GM23248 (cell line): ENCODE measurements around the gene SART3. TPM values are rescaled to one million over a fixed set of nuclear protein-coding genes. Genes with fewer than 3 reads are reported as not detected.

Experiments used
- DNase-seq: peaks from one replicate; pipeline ENCODE4 v3.0.0-alpha.2; 2015
- H2AFZ ChIP-seq: fragments of 200-600 bp; sonication (generic); 2 replicates; pipeline ENCODE4 v1.6.1; 2016; ENCODE audit warnings: antibody characterized with exemption
- H3F3A ChIP-seq: fragments of 200-600 bp; sonication (generic); 2 replicates; pipeline ENCODE4 v1.6.1; 2016; ENCODE audit warnings: mild to moderate bottlenecking, antibody characterized with exemption, mixed run types; ENCODE audit not compliant: insufficient read depth
- H3K27ac ChIP-seq: fragments of 200-600 bp; sonication (generic); 2 replicates; pipeline ENCODE4 v1.5.1; 2016; ENCODE audit warnings: mild to moderate bottlenecking
- H3K27me3 ChIP-seq: fragments of 200-600 bp; sonication (generic); replicated peaks from 2 replicates; pipeline ENCODE4 v1.6.1; 2016; ENCODE audit warnings: mild to moderate bottlenecking; ENCODE audit not compliant: insufficient read depth
- H3K36me3 ChIP-seq: fragments of 200-600 bp; sonication (generic); 2 replicates; pipeline ENCODE4 v1.6.1; 2016; ENCODE audit warnings: low read depth, mild to moderate bottlenecking
- H3K4me1 ChIP-seq: fragments of 200-600 bp; sonication (generic); 2 replicates; pipeline ENCODE4 v1.6.1; 2016; ENCODE audit warnings: mild to moderate bottlenecking; ENCODE audit not compliant: insufficient read depth
- H3K4me2 ChIP-seq: fragments of 200-600 bp; sonication (generic); one replicate; pipeline ENCODE4 v1.6.1; 2016; ENCODE audit warnings: mild to moderate bottlenecking; ENCODE audit not compliant: unreplicated experiment
- H3K4me3 ChIP-seq: fragments of 200-600 bp; sonication (generic); 2 replicates; pipeline ENCODE4 v1.5.1; 2016; ENCODE audit warnings: mild to moderate bottlenecking
- H3K79me2 ChIP-seq: fragments of 200-600 bp; sonication (generic); 2 replicates; pipeline ENCODE4 v1.6.1; 2016; ENCODE audit warnings: mild to moderate bottlenecking; ENCODE audit not compliant: insufficient read depth
- H3K9ac ChIP-seq: fragments of 200-600 bp; sonication (generic); 2 replicates; pipeline ENCODE4 v1.6.1; 2016; ENCODE audit warnings: mild to moderate bottlenecking
- H3K9me2 ChIP-seq: fragments of 200-600 bp; sonication (generic); 2 replicates; pipeline ENCODE4 v1.6.1; 2016; ENCODE audit warnings: mixed run types, mild to moderate bottlenecking, moderate library complexity; ENCODE audit not compliant: insufficient read depth
- H3K9me3 ChIP-seq: fragments of 200-600 bp; sonication (generic); one replicate; pipeline ENCODE4 v1.6.1; 2017; ENCODE audit warnings: low read depth
- H4K20me1 ChIP-seq: fragments of 200-600 bp; sonication (generic); 2 replicates; pipeline ENCODE4 v1.6.0; 2016; ENCODE audit not compliant: insufficient read depth
- EZH2 ChIP-seq: fragments of 200-600 bp; sonication (generic); IDR thresholded peaks from 2 replicates; pipeline ENCODE4 v1.6.1; 2018; ENCODE audit warnings: antibody characterized with exemption, mild to moderate bottlenecking; ENCODE audit not compliant: insufficient read depth, poor library complexity, severe bottlenecking
- EZH2phosphoT487 ChIP-seq: fragments of 200-600 bp; sonication (generic); IDR thresholded peaks from 2 replicates; pipeline ENCODE4 v1.6.1; 2018; ENCODE audit warnings: antibody characterized with exemption, moderate library complexity, mild to moderate bottlenecking, low read depth; ENCODE audit not compliant: insufficient read depth
- WGBS, 2 experiments: methylation state at CpG; one replicate each; pipeline ENCODE4 v1.1.6; 2015 to 2017; ENCODE audit warnings: low lambda C conversion rate in 2 of 2, low coverage in 1 of 2; ENCODE audit errors: missing lambda C conversion rate in 2 of 2; 5-methylcytosine and 5-hydroxymethylcytosine counted together
- in situ Hi-C: fragments of 300-500 bp; cut with MboI; formaldehyde crosslinking; loops from 2 replicates; pipeline ENCODE4 v1.15.0; 2020
- polyA plus RNA-seq: library from polyadenylated mRNA; unstranded; fragments of >200 nt; fragmentation: Nextera tagmentation; extraction: Ambion mirVana; gene quantifications from 2 replicates; pipeline ENCODE4 v1.2.1, GENCODE V29; 2016
- total RNA-seq: library from RNA; depleted of rRNA; stranded (reverse); fragments of >200 nt; shearing (Covaris generic); gene quantifications from 2 replicates; pipeline ENCODE4 v1.2.3, GENCODE V29; 2014

SART3 gene
- total and polyA plus RNA-seq, 2 experiments from 2014 or later: 20.5 to 29.7 TPM

DNA sequence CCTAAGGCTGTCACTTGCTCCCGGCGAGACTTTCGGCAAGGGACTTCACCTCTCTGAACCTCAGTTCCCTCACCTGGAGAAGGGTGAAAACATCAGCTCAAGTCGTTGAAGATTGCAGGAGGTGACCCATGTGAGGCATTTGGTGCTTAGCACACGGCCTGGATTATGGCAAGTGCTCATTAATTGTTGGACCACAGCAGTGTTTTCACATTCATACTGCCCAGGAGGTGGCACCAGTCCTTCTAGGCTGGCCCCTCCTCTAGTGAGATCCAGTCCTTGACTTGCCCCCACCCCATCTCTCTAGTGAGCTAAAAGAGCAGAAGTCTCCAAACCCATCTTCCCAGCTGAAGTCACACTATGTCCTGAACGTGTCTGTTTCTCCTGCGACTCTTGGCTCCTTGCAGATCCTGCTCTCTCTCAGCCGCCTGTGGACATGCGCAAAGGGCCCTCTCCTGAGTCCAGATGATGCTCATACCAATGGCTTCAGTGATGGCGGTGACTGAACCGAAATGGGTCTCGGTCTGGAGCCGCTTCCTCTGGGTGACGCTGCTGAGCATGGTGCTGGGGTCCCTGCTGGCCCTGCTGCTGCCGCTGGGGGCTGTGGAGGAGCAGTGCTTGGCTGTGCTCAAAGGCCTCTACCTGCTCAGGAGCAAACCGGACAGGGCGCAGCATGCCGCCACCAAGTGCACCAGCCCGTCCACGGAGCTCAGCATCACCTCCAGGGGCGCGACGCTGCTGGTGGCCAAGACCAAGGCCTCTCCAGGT lies 44.3 kb downstream of the SART3 start:
- Histone ChIP-seq H3K9me3 (no peaks in the 10 kb centered on the region), H2AFZ (no peak overlapping the region), H3K4me3 (no peak overlapping the region), H3K36me3 (peaks cover 12% of the 10 kb centered on the region), H3K9ac (no peak overlapping the region), H3K79me2 (peaks cover 8% of the 10 kb centered on the region; the same call in 1 of the 2 replicates), H3K9me2 (no peaks in the 10 kb centered on the region), H3K27ac (no peak overlapping the region), H3K27me3 (no peaks in the 10 kb centered on the region), H3K4me1 (peaks cover 18% of the 10 kb centered on the region), H3F3A (peaks cover 7% of the 10 kb centered on the region; the same call in 1 of the 2 replicates), H4K20me1 (no peaks in the 10 kb centered on the region; the same call in 1 of the 2 replicates), H3K4me2 (no peak overlapping the region)
- no peak for TF ChIP-seq EZH2
- TF ChIP-seq EZH2phosphoT487: no peak
- in situ Hi-C loops: no loop called here
- WGBS, 2 experiments: 73% methylated on average over 23 of the region's 23 CpGs
- peak; percentile 43 for DNase-seq

DNA sequence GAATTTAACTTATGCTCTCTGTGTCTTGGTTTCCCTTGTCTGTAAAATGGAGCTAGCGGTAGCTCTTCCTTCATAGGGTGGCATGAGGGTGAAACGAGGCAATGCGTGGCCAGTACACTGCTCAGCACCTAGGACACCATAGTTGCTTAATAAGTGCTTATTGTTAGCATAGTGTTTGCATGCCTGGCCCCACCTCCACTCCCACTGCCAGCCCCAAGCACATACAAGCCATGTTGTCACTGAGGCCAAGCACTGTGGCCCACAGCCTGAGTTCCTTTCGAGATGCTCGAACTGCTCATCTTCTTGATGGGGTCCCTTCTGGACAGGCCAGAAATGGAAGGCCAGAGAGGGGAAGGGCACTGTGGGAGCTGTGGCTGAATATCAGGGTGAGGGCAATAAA lies 45.1 kb downstream of the SART3 start:
- peak overlapping the region; percentile 75 for H3K9ac ChIP-seq
- H3K79me2 ChIP-seq: peaks cover 8% of the 10 kb centered on the region; the same call in 1 of the 2 replicates
- H3K9me3 ChIP-seq: no peaks in the 10 kb centered on the region
- peak overlapping the region; percentile 80 for H3K4me3 ChIP-seq
- peak overlapping the region; percentile 72; the same call in 1 of the 2 replicates for H2AFZ ChIP-seq
- peaks cover 3% of the 10 kb centered on the region; the same call in 1 of the 2 replicates for H3F3A ChIP-seq
- no peaks in the 10 kb centered on the region; the same call in 1 of the 2 replicates for H4K20me1 ChIP-seq
- H3K36me3 ChIP-seq: peaks cover 5% of the 10 kb centered on the region
- H3K27ac ChIP-seq: no peak overlapping the region
- H3K9me2 ChIP-seq: no peaks in the 10 kb centered on the region
- in situ Hi-C loops: no loop called here
- peak; percentile 22 for DNase-seq
- 33 to 38% methylated on average over 5 of the region's 5 CpGs for WGBS, 2 experiments
- no peaks in the 10 kb centered on the region for H3K27me3 ChIP-seq
- H3K4me1 ChIP-seq: peaks cover 19% of the 10 kb centered on the region
- no peak for TF ChIP-seq EZH2phosphoT487
- TF ChIP-seq EZH2: no peak
- peak overlapping the region; percentile 92 for H3K4me2 ChIP-seq

DNA sequence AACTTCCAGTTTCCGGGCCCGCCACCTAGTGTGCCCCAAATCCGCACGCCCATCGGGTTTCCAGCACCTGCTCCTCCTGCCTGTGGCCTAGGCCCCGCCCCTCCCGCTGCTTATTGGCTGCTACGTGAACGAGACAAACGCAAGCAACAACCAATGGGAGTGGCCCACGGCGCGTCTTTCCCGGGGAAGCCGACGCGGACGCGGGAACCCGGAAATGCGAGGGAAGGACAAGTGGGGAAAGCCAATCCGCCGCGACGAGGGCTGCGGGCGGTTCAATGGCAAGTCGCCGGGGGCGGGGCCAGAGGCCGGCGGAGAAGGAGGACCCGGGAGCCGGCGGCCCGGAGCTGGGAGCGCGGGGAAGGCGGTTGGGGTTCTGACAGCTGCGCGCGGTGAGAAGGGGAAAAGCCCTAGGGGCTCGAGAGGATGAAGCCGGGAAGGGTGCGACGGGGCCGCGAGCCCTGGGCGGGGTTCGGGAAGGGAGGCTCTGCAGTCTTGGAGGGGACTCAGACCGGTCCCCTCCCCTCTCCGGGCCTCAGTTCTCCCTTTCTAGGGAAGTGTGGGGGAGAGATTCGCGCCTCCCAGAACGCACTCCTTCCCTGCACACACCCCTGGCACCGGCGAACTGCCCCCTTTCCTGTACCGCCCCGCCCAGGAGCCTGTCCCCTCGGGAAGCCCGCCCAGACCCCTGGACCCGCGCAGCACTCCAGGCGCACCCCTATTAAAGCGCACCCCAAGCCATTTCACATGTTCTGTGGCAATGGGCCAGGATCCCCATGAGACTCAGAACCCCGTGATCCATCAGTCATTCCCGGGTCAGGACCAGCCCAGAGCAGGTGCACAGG lies 45.8 kb downstream of the SART3 start, which contains the start of gene FICD:
TSS of gene FICD (plus strand) at position 305 of the 842 bp plus-strand sequence. CDS start 1,696 bp downstream, outside the sequence.
- H3K36me3 ChIP-seq: peaks cover 2% of the 10 kb centered on the region; the same call in 1 of the 2 replicates
- DNase-seq: peak; percentile 100
- no peak for TF ChIP-seq EZH2phosphoT487
- TF ChIP-seq EZH2: no peak
- H3K9me3 ChIP-seq: no peaks in the 10 kb centered on the region
- in situ Hi-C loops: no loop called here
- peak within 1 kb of the TSS; percentile 74 for H2AFZ ChIP-seq
- H3K27ac ChIP-seq: no peak within 1 kb of the TSS
- H3K9ac ChIP-seq: peak within 1 kb of the TSS; percentile 75
- peaks cover 19% of the 10 kb centered on the region for H3K4me1 ChIP-seq
- no peaks in the 10 kb centered on the region for H3F3A ChIP-seq
- H3K4me2 ChIP-seq: peak within 1 kb of the TSS; percentile 92
- H3K27me3 ChIP-seq: no peaks in the 10 kb centered on the region
- H3K79me2 ChIP-seq: peaks cover 8% of the 10 kb centered on the region; the same call in 1 of the 2 replicates
- H3K4me3 ChIP-seq: peak within 1 kb of the TSS; percentile 80
- H4K20me1 ChIP-seq: no peaks in the 10 kb centered on the region; the same call in 1 of the 2 replicates
- 0 to 2% methylated on average over 46 to 61 of the region's 67 CpGs for WGBS, 2 experiments
- no peaks in the 10 kb centered on the region for H3K9me2 ChIP-seq

DNA sequence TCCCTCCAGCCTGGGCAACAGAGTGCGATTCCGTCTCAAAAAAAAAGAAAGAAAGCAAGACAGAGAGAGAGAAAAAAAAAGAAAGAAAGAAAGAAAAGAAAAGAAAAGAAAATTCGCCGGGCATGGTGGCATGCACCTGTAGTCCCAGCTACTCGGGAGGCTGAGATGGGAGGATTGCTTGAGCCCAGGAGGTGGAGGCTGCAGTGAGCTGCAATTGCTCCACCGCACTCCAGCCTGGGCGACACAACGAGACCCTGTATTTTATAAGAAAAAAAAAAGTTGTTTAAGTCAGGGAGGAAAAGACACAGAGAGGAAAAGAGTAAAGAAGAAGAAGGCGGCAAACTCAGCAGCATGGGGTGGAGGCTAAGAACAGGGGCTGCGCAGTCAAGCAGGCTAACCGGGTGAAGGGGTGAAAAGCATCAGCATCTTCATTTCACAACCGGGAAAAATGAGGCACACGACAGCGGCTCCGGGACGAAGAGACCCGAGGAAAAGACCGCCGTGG lies 46.5 kb downstream of the SART3 start:
- TF ChIP-seq EZH2 (no peak), EZH2phosphoT487 (no peak)
- no peak overlapping the region for H3K9ac ChIP-seq
- peak overlapping the region; percentile 74 for H2AFZ ChIP-seq
- H3K9me3 ChIP-seq: no peaks in the 10 kb centered on the region
- no peaks in the 10 kb centered on the region for H3F3A ChIP-seq
- H3K4me3 ChIP-seq: peak overlapping the region; percentile 80
- peaks cover 15% of the 10 kb centered on the region for H3K4me1 ChIP-seq
- no peaks in the 10 kb centered on the region for H3K36me3 ChIP-seq
- no peak overlapping the region for H3K27ac ChIP-seq
- WGBS, 2 experiments: 6 to 21% methylated on average over 16 to 19 of the region's 19 CpGs
- no peak for DNase-seq
- H3K4me2 ChIP-seq: peak overlapping the region; percentile 71
- in situ Hi-C loops: no loop called here
- H4K20me1 ChIP-seq: no peaks in the 10 kb centered on the region; the same call in 1 of the 2 replicates
- no peaks in the 10 kb centered on the region for H3K27me3 ChIP-seq
- peaks cover 8% of the 10 kb centered on the region; the same call in 1 of the 2 replicates for H3K79me2 ChIP-seq
- no peaks in the 10 kb centered on the region for H3K9me2 ChIP-seq
